ENCODE results near the gene MINDY4.

Gene MINDY4

GRCh38 chr7:30859202-30859939, 88.2 kb downstream of the MINDY4 start:
- FAIRE-seq: no peak

DNA sequence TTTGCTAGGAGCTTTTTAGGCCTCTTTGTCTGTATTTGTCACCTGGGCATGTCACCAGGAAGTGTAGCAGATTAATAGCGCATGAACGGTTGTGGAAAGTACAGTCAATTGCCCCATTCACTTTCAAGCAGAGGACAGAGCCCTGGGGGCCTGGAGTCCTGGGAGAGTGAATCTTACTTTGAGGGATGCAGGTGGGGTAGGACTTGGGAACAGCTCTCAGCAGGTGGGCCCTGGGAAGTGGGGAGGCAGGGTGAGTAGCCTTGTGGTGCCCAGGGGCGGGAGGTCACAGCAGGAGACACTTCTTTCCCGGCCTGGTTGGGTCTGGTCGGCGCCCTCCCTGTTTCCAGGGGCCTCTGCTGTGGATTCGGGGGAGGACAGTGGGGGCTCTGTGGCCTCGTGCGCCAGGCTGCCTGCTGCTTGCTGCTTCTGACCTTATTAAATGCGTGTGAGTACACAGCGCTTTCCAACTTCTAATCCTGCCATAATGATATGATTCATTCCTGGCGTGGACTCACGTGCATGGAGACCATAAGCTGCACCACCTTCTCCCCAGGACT, 88.8 kb downstream of the MINDY4 start:
- FAIRE-seq: no peak

GRCh38 chr7:30861612-30862011, 90.4 kb downstream of the MINDY4 start:
- FAIRE-seq: no peak

DNA sequence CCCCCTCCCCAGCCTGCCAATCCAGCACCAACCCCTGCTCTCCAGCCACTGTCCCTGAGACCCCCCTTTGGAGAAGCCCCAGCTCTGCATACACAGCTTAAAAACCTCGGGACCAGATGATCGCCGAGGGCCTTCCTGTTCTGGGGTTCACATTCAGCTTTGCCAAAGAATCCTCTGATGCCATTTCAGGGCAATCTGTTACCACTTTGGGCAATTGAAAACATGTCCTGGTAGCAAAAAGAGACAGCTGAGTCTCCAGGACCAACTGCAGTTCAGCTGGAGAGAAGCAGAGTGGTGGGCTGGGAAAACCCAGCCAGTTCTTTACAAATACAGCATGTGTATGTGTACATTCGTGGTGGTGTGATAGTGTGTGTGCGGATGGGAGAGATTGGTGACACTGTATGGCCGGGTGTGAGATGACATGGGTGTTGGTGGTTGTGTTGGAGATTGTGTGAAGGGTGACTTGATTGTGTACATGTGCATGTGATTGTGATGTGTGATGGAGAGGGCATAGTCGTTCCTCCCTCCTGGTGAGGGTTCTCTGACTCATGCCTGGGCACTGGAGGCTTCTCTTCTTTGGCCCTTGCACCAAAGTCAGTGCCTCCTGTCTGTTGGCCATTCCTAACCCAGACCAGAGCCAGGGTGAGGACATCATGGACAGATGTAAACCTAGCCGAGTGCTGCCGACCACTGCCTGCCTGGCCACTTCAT, 91.9 kb downstream of the MINDY4 start:
- FAIRE-seq: no peak

DNA sequence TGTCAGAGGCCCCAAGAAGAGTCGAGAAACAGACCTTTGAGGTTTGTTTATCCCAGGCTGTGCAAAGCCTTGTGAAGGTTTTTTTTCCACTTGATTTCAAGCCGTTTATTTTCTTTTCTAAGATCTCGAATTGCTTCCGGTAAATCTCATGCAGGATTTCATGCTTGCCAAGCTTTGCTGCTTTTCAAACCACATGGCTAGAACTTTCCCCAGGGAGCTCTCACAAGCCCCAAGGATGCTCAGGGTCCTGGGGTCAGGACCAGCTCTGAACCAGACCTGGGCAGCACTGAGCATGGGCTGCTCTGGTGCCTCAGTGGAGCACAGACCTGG, 92.5 kb downstream of the MINDY4 start:
- FAIRE-seq: no peak

- no peak for FAIRE-seq
Observed at GRCh38 chr7:30864101-30864500, 92.9 kb downstream of the MINDY4 start.

DNA sequence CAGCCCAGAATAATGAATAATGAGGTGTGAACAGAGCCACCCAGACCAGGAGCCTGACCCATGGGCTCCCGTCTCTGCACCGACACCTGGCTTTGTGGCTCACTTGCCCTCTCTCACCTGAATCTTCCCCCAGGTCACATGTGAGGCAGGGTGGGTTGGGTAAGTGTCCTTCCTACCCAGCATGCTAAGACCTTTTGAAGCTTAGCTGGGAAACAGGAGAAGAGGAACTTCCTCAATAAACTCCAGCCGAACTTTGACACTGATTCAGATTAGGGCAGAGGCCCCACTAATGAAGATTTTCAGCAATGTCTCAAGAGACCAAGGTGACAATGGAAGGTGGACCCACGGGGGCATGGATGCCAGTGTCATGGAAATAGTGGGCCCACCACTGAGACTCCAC, 93.9 kb downstream of the MINDY4 start:
- no peak for FAIRE-seq

DNA sequence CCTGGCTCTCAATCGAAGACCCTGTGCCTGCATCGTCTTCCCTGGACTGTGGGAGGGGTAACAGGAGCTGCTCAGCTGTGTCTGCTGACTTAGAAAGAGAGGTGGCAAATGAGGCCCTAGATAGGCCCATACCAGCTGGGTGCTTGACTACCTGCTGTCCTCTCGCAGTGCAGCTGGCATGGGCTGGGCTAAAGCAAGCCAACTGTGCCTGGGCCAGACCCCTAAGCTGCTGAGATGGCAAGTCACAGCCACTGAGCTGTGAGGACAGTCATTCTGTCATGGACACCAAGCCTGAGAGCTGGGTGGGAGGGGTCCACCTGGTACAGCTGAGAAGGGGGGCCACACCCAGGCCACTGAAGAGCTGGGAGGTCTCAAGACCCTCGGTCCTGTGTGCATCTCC, 94.6 kb downstream of the MINDY4 start:
- FAIRE-seq: no peak

GRCh38 chr7:30866939-30867338, 95.7 kb downstream of the MINDY4 start:
- FAIRE-seq: no peak

- FAIRE-seq: no peak
Observed at GRCh38 chr7:30867483-30867882, 96.3 kb downstream of the MINDY4 start.

- no peak for FAIRE-seq
Observed at GRCh38 chr7:30869794-30870611, 98.8 kb downstream of the MINDY4 start.

GRCh38 chr7:30870821-30871518, 99.8 kb downstream of the MINDY4 start:
- FAIRE-seq: no peak

DNA sequence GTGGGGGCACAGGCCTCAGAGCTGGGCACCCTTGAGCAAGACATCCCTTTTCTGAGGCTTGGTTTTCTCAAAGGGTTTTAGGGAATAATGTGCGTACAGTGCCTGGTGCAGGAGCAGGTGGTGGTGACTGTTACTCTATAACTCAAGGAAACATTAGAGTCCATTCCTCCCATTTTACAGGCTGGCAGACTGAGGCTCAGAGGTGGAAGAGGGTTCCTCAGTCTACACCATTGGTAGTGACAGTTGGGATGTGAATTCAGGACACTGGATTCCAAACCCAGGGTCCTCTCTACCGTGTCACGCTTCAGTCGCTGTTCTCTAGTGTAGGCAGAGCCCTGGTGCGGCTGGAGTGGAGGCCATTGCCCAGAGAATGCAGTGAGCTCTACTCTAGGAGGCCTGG, 100.4 kb downstream of the MINDY4 start:
- FAIRE-seq: no peak

- FAIRE-seq: no peak
Observed at GRCh38 chr7:30873207-30873606, 102.0 kb downstream of the MINDY4 start.

GRCh38 chr7:30873656-30874055, 102.4 kb downstream of the MINDY4 start:
- FAIRE-seq: no peak

DNA sequence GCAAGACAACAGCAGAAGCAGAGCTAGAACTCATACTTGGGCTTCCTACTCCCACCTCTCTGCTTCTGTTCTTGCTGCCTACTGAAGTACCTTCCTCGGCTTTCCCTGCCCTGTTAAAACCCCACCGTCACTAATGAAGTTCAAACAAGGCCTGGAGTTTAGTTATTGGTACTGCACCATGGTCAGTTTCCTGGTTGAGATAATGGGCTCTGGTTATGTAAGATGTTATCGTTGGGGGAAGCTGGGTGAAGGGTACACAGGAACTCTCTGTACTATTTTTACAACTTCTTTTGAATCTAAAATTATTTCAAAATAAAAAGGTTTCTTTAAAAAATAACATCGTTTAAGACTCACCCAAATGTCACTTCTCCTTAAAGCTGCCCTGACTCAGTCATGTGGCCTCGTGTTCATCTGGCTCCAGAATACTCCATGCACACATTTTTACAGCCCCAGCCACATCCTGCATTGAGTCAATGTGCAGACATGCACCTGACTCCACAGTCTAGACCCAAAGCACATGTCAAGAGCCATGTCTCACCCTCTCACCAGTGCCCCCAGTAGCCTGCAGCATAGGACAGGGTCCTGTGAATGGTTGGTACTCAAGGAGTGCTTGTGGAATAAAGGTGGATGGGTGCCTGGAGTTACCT, 103.6 kb downstream of the MINDY4 start:
- no peak for FAIRE-seq

DNA sequence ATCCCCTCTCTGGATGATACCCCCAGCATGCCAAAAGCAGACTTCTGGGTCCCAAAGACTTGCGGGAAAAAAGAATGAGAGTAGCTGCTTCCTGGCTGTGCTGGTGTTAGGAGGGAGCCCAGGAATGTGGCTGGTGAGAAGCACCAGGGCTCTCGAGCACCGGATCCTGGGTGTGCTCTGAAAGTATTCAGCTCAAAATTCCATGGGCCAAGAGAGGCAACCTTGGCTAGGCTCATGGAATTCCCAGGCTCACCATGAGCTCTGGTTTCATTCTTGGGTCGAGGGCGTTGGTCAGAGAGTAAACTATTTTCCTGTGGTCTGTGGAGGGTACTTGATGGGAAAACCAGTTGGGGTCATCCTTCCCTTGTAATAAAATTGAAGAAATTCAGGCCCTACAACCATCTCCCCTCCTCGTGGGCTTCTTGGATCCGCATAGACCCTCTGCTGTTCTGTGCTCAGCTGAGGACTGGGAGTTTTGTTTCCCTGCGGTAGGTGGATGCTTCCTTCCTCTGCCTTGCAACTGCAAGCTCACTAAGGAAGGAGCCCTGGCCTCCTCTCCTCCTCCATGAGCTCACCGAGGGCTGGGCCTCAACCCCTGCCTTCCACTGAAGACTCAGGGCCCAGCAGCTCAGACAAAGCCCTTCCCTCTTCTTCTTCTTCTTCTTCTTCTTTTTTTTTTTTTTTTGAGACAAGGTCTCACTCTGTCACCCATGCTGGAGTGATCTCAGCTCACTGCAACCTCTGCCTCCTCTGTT, 106.0 kb downstream of the MINDY4 start:
- FAIRE-seq: no peak

DNA sequence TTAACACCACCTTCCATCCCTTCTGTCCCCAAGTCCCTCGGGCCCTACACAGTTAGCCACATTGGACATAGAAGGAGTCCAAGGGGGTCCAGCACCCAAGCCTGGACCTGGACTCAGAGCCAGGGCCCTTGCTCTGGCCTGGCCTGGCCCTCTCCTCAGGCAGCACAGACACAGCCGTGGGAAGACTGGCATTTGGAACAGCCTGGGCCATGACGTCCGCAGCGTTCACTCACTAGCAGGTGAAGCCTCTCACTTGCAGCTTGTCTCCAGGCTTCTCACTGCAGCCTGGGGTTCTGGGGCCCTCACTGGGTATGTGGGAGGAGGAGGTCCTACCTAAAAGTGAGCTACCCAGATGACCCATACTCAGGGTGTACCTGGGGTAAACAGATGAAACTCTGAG, 106.8 kb downstream of the MINDY4 start:
- FAIRE-seq: no peak

- FAIRE-seq: no peak
Observed at GRCh38 chr7:30879139-30880124, 108.2 kb downstream of the MINDY4 start.

GRCh38 chr7:30880125-30880720, 109.0 kb downstream of the MINDY4 start:
- FAIRE-seq: no peak

Data from endometrium (tissue), 2 donors.